ENCODE data around the gene CCR5. TPM values are rescaled to one million over a fixed set of nuclear protein-coding genes. Genes with fewer than 3 reads are reported as not detected.

The CCR5 gene
- total and polyA plus RNA-seq, 9 of the 15 experiments (the other 6 are each of a cell fraction or from before 2014, with no cell fraction given), result not detected

DNA sequence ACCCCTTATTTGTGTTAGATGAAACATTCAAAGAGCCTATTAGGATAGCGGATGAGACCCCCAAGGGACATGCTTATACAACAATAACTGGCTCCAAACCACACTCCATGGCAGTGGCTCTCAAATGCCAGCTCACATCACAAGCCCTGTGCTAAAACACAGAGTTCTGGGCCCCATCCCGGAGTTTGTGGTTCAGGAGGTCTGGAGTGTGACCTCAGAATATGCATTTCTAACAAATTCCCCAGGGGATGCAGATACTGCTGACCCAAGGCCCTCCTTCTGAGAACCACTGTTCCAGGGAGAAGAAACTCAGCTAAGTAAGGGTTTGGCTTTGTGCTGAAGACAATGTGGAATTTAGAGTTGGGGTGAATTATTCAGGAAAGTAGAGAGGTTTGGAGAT lies 39.9 kb downstream of the CCR5 start:
- H3K9me1 ChIP-seq (ENCODE audit: control insufficient read depth, insufficient read depth, low read length), result no peaks in the 10 kb centered on the region
- no peaks in the 10 kb centered on the region; the same call in 1 of the 2 replicates for H3K9me3 ChIP-seq (replicated peaks; ENCODE audit: control insufficient read depth, insufficient read depth, low read depth, low read length)
- 48% methylated on average over 2 of the region's 2 CpGs for WGBS (ENCODE audit: insufficient coverage, low coverage, missing lambda C conversion rate)
- POLR2A ChIA-PET, result interaction anchor here (0.7 to 1.2 kb wide), 2 partner anchors 14 to 1350 kb away, joined by 4 to 5 read pairs; no protein-coding TSS in a partner anchor
- no peak overlapping the region for H3K4me2 ChIP-seq (ENCODE audit: insufficient read depth, low read length)
- FAIRE-seq (no peak), DNase-seq (ENCODE audit: extremely low read depth in 1 of 4, low spot score in 3 of 4) (no peak), ATAC-seq (no peak)
- no TSS peak for BruUV-seq (replicated peaks)
- TF ChIP-seq NR2C2 (CRISPR knock-in tag; IDR thresholded peaks at IDR 0.05), result no peak
- TF ChIP-seq NR2C2 (tag; IDR thresholded peaks at IDR 0.05), result no peak
- no peak for TF ChIP-seq ASH1L (IDR thresholded peaks at IDR 0.05; ENCODE audit: borderline replicate concordance, low read depth, partially characterized antibody)
- no peak for TF ChIP-seq ZBTB33 (CRISPR knock-in tag; IDR thresholded peaks at IDR 0.05)
- TF ChIP-seq, protein P1, sequence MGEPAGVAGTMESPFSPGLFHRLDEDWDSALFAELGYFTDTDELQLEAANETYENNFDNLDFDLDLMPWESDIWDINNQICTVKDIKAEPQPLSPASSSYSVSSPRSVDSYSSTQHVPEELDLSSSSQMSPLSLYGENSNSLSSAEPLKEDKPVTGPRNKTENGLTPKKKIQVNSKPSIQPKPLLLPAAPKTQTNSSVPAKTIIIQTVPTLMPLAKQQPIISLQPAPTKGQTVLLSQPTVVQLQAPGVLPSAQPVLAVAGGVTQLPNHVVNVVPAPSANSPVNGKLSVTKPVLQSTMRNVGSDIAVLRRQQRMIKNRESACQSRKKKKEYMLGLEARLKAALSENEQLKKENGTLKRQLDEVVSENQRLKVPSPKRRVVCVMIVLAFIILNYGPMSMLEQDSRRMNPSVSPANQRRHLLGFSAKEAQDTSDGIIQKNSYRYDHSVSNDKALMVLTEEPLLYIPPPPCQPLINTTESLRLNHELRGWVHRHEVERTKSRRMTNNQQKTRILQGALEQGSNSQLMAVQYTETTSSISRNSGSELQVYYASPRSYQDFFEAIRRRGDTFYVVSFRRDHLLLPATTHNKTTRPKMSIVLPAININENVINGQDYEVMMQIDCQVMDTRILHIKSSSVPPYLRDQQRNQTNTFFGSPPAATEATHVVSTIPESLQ (CRISPR knock-in tag; IDR thresholded peaks at IDR 0.05), result no peak
- H3K36me3 ChIP-seq (ENCODE audit: control insufficient read depth, insufficient read depth, low read length), result no peaks in the 10 kb centered on the region
- H3K9ac ChIP-seq (ENCODE audit: insufficient read depth in 1 of 2, low read depth in 2 of 2, low read length in 2 of 2), result no peak overlapping the region
- peaks cover 20 to 34% of the 10 kb centered on the region in 2 experiments for H3K4me1 ChIP-seq (replicated peaks in 1 of 2; ENCODE audit: control insufficient read depth in 2 of 2, insufficient read depth in 2 of 2, low read length in 2 of 2)
- H3K27me3 ChIP-seq (ENCODE audit: control insufficient read depth in 2 of 2, insufficient read depth in 2 of 2, low read length in 2 of 2), result no peaks in the 10 kb centered on the region
- peaks cover 2% of the 10 kb centered on the region; the same call in 1 of the 3 replicates for H3K79me2 ChIP-seq (ENCODE audit: control insufficient read depth, insufficient read depth, low read length)
- intact Hi-C loops (cut with micrococcal nuclease), result no loop called here
- no peak overlapping the region for H3K4me3 ChIP-seq
- no peaks in the 10 kb centered on the region for H4K20me1 ChIP-seq (replicated peaks; ENCODE audit: control insufficient read depth, insufficient read depth, low read length)
- in situ Hi-C loops (cut with MboI), result loop anchor here (25.0 kb wide), 1 partner anchor 1373 kb away; the partner anchor contains the start of gene CLEC3B
- CTCF ChIA-PET (ENCODE audit: low intra/inter-chr PET ratio), result no interaction called here
- H2AFZ ChIP-seq (ENCODE audit: low read depth, low read length), result no peak overlapping the region
- no peak overlapping the region for H3K27ac ChIP-seq (ENCODE audit: extremely low read depth, low read depth, low read length)

Measured in K562 (cell line).